Uterus (tissue), 2 donors: Measurements from ENCODE around the gene XXYLT1.
"Not testable (repeated sequence)": the region's sequence is repeated elsewhere in the genome, so short reads cannot be mapped to it uniquely, and the experiment has no call there.

ENCODE experiments used
- CTCF ChIP-seq, 4 experiments: fragments of 200-600 bp in 2 of 4; fragments of 450-650 bp in 2 of 4; sonication (generic) in 2 of 4; IDR thresholded peaks; one replicate each; pipeline ENCODE4 v1.5.1; 2016 to 2019; ENCODE audit warnings: antibody characterized with exemption in 4 of 4, mild to moderate bottlenecking in 2 of 4, moderate library complexity in 1 of 4
- POLR2A ChIP-seq, 2 donors: fragments of 450-650 bp; IDR thresholded peaks; one replicate each; pipeline ENCODE4 v1.6.1; 2016; ENCODE audit warnings: antibody characterized with exemption in 2 of 2, mild to moderate bottlenecking in 1 of 2, moderate library complexity in 1 of 2

- TF ChIP-seq CTCF, POLR2A (IDR thresholded peaks at IDR 0.05): not testable (repeated sequence)
Measured at GRCh38 chr3:195037586-195037985, 233.4 kb downstream of the XXYLT1 start.
